Esophagus muscularis mucosa (tissue), 4 donors: ENCODE measurements around the gene PHOX2B. TPM values are rescaled to one million over a fixed set of nuclear protein-coding genes. Genes with fewer than 3 reads are reported as not detected.

Source experiments
- DNase-seq: peaks from one replicate; pipeline ENCODE4 v3.0.0-alpha.2; 2017; ENCODE audit errors: extremely low spot score
- H3K27ac ChIP-seq, 4 donors: fragments of 200-600 bp; sonication (generic); replicated peaks in 1 of 4; 1 replicate in 3 of 4; 2 replicates in 1 of 4; pipeline ENCODE4 v1.5.1; 2016 to 2019; ENCODE audit warnings: mild to moderate bottlenecking in 1 of 4
- H3K27me3 ChIP-seq, 4 donors: fragments of 200-600 bp; sonication (generic); one replicate each; pipeline versions ENCODE4 v1.5.1 to v1.6.0; 2016 to 2019
- H3K36me3 ChIP-seq, 4 donors: fragments of 200-600 bp; sonication (generic); one replicate each; pipeline ENCODE4 v1.5.1; 2016 to 2019
- H3K4me1 ChIP-seq, 4 donors: fragments of 200-600 bp; sonication (generic); one replicate each; pipeline ENCODE4 v1.5.1; 2016 to 2019
- H3K4me3 ChIP-seq, 4 donors: fragments of 200-600 bp; sonication (generic); 1 replicate in 2 of 4; 2 replicates in 2 of 4; pipeline ENCODE4 v1.5.1; 2016 to 2019; ENCODE audit warnings: mild to moderate bottlenecking in 4 of 4, moderate library complexity in 1 of 4
- H3K9me3 ChIP-seq, 4 donors: fragments of 200-600 bp; sonication (generic); 1 replicate in 3 of 4; 2 replicates in 1 of 4; pipeline ENCODE4 v1.5.1; 2016 to 2019
- CTCF ChIP-seq, 3 experiments: fragments of 200-600 bp in 2 of 3; fragments of 450-650 bp in 1 of 3; sonication (generic) in 2 of 3; IDR thresholded peaks; one replicate each; pipeline ENCODE4 v1.5.1; 2017 to 2019; ENCODE audit warnings: antibody characterized with exemption in 3 of 3, mild to moderate bottlenecking in 2 of 3, moderate library complexity in 1 of 3
- EP300 ChIP-seq: sonication (generic); formaldehyde crosslinking; IDR thresholded peaks from one replicate; pipeline ENCODE4 v1.6.1; 2017; ENCODE audit warnings: antibody characterized with exemption
- POLR2A ChIP-seq: fragments of 450-650 bp; IDR thresholded peaks from one replicate; pipeline ENCODE4 v1.6.1; 2017; ENCODE audit warnings: antibody characterized with exemption, moderate library complexity, mild to moderate bottlenecking, low read depth
- POLR2AphosphoS5 ChIP-seq, 2 donors: sonication (generic); formaldehyde crosslinking; IDR thresholded peaks; one replicate each; pipeline ENCODE4 v1.6.1; 2017; ENCODE audit warnings: antibody characterized with exemption in 2 of 2
- WGBS: methylation state at CpG from one replicate; pipeline ENCODE4 v1.1.5; 2018; 5-methylcytosine and 5-hydroxymethylcytosine counted together
- intact Hi-C: fragments of 100-400 bp; cut with DNase I; formaldehyde crosslinking; loops from one replicate; pipeline ENCODE4 v1.15.1; 2023
- total RNA-seq, 4 donors: library from RNA; depleted of rRNA; stranded (reverse); fragments of >200 nt; gene quantifications; one replicate each; pipeline versions ENCODE4 v1.1.0 to v1.2.1, GENCODE V29; 2016

PHOX2B gene
- total RNA-seq, 4 donors from 2014 or later = 0.19 to 3.0 (median 0.66) TPM; not detected in 1

- Histone ChIP-seq H3K4me3 (no peak overlapping the region), H3K9me3 (no peaks in the 10 kb centered on the region), H3K27ac (no peak overlapping the region), H3K27me3 (peaks cover 0 to 9% (median 0%) of the 10 kb centered on the region in 4 donors), H3K36me3 (no peaks in the 10 kb centered on the region), H3K4me1 (peaks cover 0 to 9% (median 7%) of the 10 kb centered on the region in 4 donors)
- intact Hi-C loops = no loop called here
- no peak for DNase-seq
- WGBS = 67% methylated on average over 3 of the region's 3 CpGs
- TF ChIP-seq POLR2AphosphoS5 (IDR thresholded peaks at IDR 0.05) = no peak
- no peak for TF ChIP-seq EP300
- no peak for TF ChIP-seq CTCF (IDR thresholded peaks at IDR 0.05)
Observed at GRCh38 chr4:41792166-41792565, 43.6 kb upstream of the PHOX2B start.

DNA sequence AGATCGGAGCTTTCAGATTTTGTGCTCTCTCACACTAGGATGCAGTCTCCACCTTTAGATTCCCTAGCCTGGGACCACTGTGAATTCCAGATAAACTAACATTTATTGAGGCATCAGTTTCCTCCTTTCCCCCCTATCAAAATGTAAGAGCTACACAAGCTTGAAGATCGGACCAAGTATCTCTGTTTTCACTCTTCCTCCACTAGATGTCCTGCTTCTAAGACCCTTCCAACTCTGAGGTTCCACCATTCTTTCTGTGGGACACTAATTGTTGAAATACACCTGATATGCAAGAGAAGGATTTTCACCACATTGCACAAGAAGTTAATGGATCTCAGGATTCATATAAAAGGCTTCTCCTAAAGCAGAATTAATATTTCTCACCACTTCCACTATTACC lies 43.0 kb upstream of the PHOX2B start:
- H3K36me3 ChIP-seq = no peaks in the 10 kb centered on the region
- no peak for DNase-seq
- H3K27me3 ChIP-seq = peaks cover 0 to 9% (median 0%) of the 10 kb centered on the region in 4 donors
- TF ChIP-seq CTCF (IDR thresholded peaks at IDR 0.05) = no peak
- TF ChIP-seq POLR2AphosphoS5 (IDR thresholded peaks at IDR 0.05) = no peak
- no peak for TF ChIP-seq EP300
- TF ChIP-seq POLR2A = no peak
- no peaks in the 10 kb centered on the region for H3K9me3 ChIP-seq
- peaks cover 0 to 5% (median 4%) of the 10 kb centered on the region in 4 donors for H3K4me1 ChIP-seq
- H3K27ac ChIP-seq = no peak overlapping the region
- intact Hi-C loops = no loop called here
- WGBS = 74% methylated on average over 2 of the region's 2 CpGs
- H3K4me3 ChIP-seq = no peak overlapping the region

DNA sequence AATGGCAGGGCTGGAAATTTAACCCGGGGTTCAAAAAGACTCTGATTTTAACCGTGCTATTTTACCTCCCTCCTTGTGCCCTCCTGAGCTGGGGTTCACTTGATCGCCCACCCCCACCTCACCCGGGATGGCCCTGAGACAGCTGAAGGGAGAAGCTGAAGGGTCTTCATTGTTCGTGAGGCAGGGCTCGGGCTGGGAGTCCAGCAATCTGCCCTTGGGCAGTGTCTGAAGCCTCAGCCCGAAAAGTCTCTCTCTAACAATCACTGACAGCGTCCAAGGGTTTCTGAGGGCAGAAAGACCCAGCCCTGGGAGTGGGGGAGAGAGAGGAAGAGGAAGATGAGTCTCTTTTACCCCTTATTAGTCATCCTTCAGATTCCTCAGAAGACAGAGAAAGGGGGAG lies 39.4 kb upstream of the PHOX2B start:
- Histone ChIP-seq H3K4me3 (no peak overlapping the region), H3K27me3 (peaks cover 0 to 9% (median 0%) of the 10 kb centered on the region in 4 donors), H3K36me3 (no peaks in the 10 kb centered on the region), H3K9me3 (no peaks in the 10 kb centered on the region), H3K27ac (no peak overlapping the region), H3K4me1 (no peaks in the 10 kb centered on the region)
- WGBS = 48% methylated on average over 8 of the region's 8 CpGs
- DNase-seq = no peak
- no peak for TF ChIP-seq POLR2AphosphoS5 (IDR thresholded peaks at IDR 0.05)
- TF ChIP-seq POLR2A = no peak
- no peak for TF ChIP-seq EP300
- TF ChIP-seq CTCF (IDR thresholded peaks at IDR 0.05) = no peak
- intact Hi-C loops = no loop called here

GRCh38 chr4:41785665-41786064 lies 37.1 kb upstream of the PHOX2B start:
- WGBS = 67% methylated on average over 1 of the region's 1 CpG
- Histone ChIP-seq H3K4me1 (no peaks in the 10 kb centered on the region), H3K36me3 (no peaks in the 10 kb centered on the region), H3K9me3 (no peaks in the 10 kb centered on the region), H3K27ac (no peak overlapping the region), H3K4me3 (no peak overlapping the region), H3K27me3 (peaks cover 0 to 9% (median 0%) of the 10 kb centered on the region in 4 donors)
- no peak for TF ChIP-seq EP300
- no peak for TF ChIP-seq POLR2A
- TF ChIP-seq POLR2AphosphoS5 (IDR thresholded peaks at IDR 0.05) = no peak
- TF ChIP-seq CTCF (IDR thresholded peaks at IDR 0.05) = no peak
- no peak for DNase-seq
- intact Hi-C loops = no loop called here
